B cell (primary cell): ENCODE data around the gene SYNPR. TPM values are rescaled to one million over a fixed set of nuclear protein-coding genes. Genes with fewer than 3 reads are reported as not detected.

Experiments used
- ATAC-seq: fragments of 200-7000 bp; cut with Tn5 transposase; one replicate; pipeline ENCODE4 v1.10.0; 2021; ENCODE audit warnings: low read depth, mild to moderate bottlenecking, moderate number of reproducible peaks, moderate library complexity
- CTCF ChIA-PET: fragments of 350-600 bp; sonication (Branson Sonifier 250); formaldehyde crosslinking; loops from one replicate; lab custom pipeline; 2021; ENCODE audit warnings: antibody characterized with exemption, inconsistent platforms; lab: Charles Lee
- POLR2A ChIA-PET: fragments of 350-600 bp; sonication (Branson Sonifier 250); formaldehyde crosslinking; loops from one replicate; lab custom pipeline; 2021; ENCODE audit warnings: antibody characterized with exemption; lab: Charles Lee
- DNase-seq: peaks from one replicate; pipeline ENCODE4 v3.0.0; 2013
- H2AFZ ChIP-seq: 2 replicates; pipeline ENCODE4 v1.6.1; 2012; ENCODE audit warnings: mild to moderate bottlenecking, low read depth, low read length; ENCODE audit not compliant: insufficient read depth, poor library complexity, severe bottlenecking
- H3K27ac ChIP-seq, 2 donors: 1 replicate in 1 of 2; 2 replicates in 1 of 2; pipeline ENCODE4 v1.5.1; 2012 to 2013; ENCODE audit warnings: low read length in 2 of 2, mild to moderate bottlenecking in 2 of 2, moderate library complexity in 1 of 2
- H3K27me3 ChIP-seq, 4 experiments: fragments of 200-600 bp in 1 of 4; sonication (generic) in 1 of 4; replicated peaks in 1 of 4; 1 replicate in 2 of 4; 2 replicates in 2 of 4; pipeline versions ENCODE4 v1.6.1 to v1.7.0; 2013 to 2016; ENCODE audit warnings: low read length in 3 of 4, mild to moderate bottlenecking in 2 of 4, mixed read lengths in 1 of 4, moderate library complexity in 1 of 4; ENCODE audit not compliant: insufficient read depth in 4 of 4, control insufficient read depth in 3 of 4; ENCODE audit errors: control extremely low read depth in 1 of 4
- H3K36me3 ChIP-seq, 2 experiments: replicated peaks in 1 of 2; 1 replicate in 1 of 2; 2 replicates in 1 of 2; pipeline versions ENCODE4 v1.6.1 to v1.7.1; 2013; ENCODE audit warnings: low read length in 1 of 2; ENCODE audit not compliant: insufficient read depth in 2 of 2, control insufficient read depth in 1 of 2; ENCODE audit errors: control extremely low read depth in 1 of 2, extremely low read depth in 1 of 2
- H3K4me1 ChIP-seq, 2 donors: fragments of 200-600 bp in 1 of 2; sonication (generic) in 1 of 2; 1 replicate in 1 of 2; 2 replicates in 1 of 2; pipeline versions ENCODE4 v1.5.1 to v1.6.1; 2013 to 2017; ENCODE audit warnings: low read length in 2 of 2; ENCODE audit not compliant: control insufficient read depth in 2 of 2, insufficient read depth in 2 of 2
- H3K4me2 ChIP-seq: replicated peaks from 2 replicates; pipeline ENCODE3; 2012; ENCODE audit warnings: mild to moderate bottlenecking, low read depth, low read length; ENCODE audit not compliant: poor library complexity, severe bottlenecking
- H3K4me3 ChIP-seq, 5 experiments: fragments of 200-600 bp in 1 of 5; sonication (generic) in 1 of 5; 1 replicate in 3 of 5; 2 replicates in 2 of 5; pipeline versions ENCODE4 v1.5.1 to v1.7.0; 2011 to 2016; ENCODE audit warnings: low read length in 4 of 5, mild to moderate bottlenecking in 4 of 5, low read depth in 2 of 5, control low read depth in 1 of 5, moderate library complexity in 1 of 5; ENCODE audit not compliant: insufficient read depth in 1 of 5; ENCODE audit errors: control extremely low read depth in 1 of 5, extremely low read depth in 1 of 5
- H3K79me2 ChIP-seq: fragments of 200-600 bp; sonication (generic); one replicate; pipeline ENCODE4 v1.6.0; 2016; ENCODE audit warnings: low read length; ENCODE audit not compliant: control insufficient read depth, insufficient read depth
- H3K9ac ChIP-seq: fragments of 200-600 bp; sonication (generic); 2 replicates; pipeline ENCODE4 v1.6.1; 2017; ENCODE audit warnings: mild to moderate bottlenecking, low read length, moderate library complexity
- H3K9me3 ChIP-seq, 3 donors: one replicate each; pipeline versions ENCODE4 v1.6.1 to v1.7.1; 2013; ENCODE audit warnings: low read length in 2 of 3; ENCODE audit not compliant: control insufficient read depth in 2 of 3, insufficient read depth in 1 of 3; ENCODE audit errors: control extremely low read depth in 1 of 3
- H4K20me1 ChIP-seq: 2 replicates; pipeline ENCODE4 v1.6.0; 2012; ENCODE audit warnings: mild to moderate bottlenecking, low read length; ENCODE audit not compliant: insufficient read depth, control insufficient read depth, poor library complexity, severe bottlenecking
- H3K27ac Mint-ChIP-seq: one replicate; pipeline ENCODE4 v1.8.0; 2021; ENCODE audit warnings: mixed read lengths
- H3K27me3 Mint-ChIP-seq: one replicate; pipeline ENCODE4 v1.8.0; 2021; ENCODE audit warnings: mixed read lengths
- H3K4me1 Mint-ChIP-seq: one replicate; pipeline ENCODE4 v1.8.0; 2021; ENCODE audit warnings: mixed read lengths
- H3K4me3 Mint-ChIP-seq: one replicate; pipeline ENCODE4 v1.8.0; 2021; ENCODE audit warnings: mixed read lengths
- H3K9me3 Mint-ChIP-seq: one replicate; pipeline ENCODE4 v1.8.0; 2022; ENCODE audit warnings: mixed read lengths; ENCODE audit not compliant: insufficient read depth
- EZH2 ChIP-seq: IDR thresholded peaks from 2 replicates; pipeline ENCODE4 v1.6.1; 2012; ENCODE audit warnings: borderline replicate concordance, low read depth, mild to moderate bottlenecking, moderate library complexity, low read length; ENCODE audit not compliant: insufficient read depth, poor library complexity, severe bottlenecking
- WGBS: methylation state at CpG from one replicate; pipeline ENCODE4 v1.1.5; 2013; ENCODE audit warnings: missing lambda C conversion rate; ENCODE audit not compliant: insufficient coverage; 5-methylcytosine and 5-hydroxymethylcytosine counted together
- intact Hi-C: fragments of 100-400 bp; cut with micrococcal nuclease; formaldehyde crosslinking; loops from one replicate; pipeline ENCODE4 v1.10.0; 2022
- polyA plus RNA-seq: library from polyadenylated mRNA; depleted of rRNA; stranded (reverse); fragments of >200 nt; gene quantifications from 2 replicates; pipeline ENCODE4 v1.2.3, GENCODE V29; 2012
- total RNA-seq, 2 donors: library from RNA; stranded (reverse); fragments of 120-200 nt in 1 of 2; gene quantifications; 1 replicate in 1 of 2; 2 replicates in 1 of 2; pipeline versions ENCODE4 v1.2.3 to v1.2.4, GENCODE V29; 2013 to 2022
- TF ChIP-seq, protein P1 (sequence below): fragments of 200-600 bp; IDR thresholded peaks from one replicate; pipeline ENCODE4 v1.8.0; 2022; ENCODE audit warnings: antibody characterized with exemption, mild to moderate bottlenecking

The SYNPR gene
- total and polyA plus RNA-seq, 2 donors (not counting 1 experiment from before 2014, with no cell fraction given) = not detected

DNA sequence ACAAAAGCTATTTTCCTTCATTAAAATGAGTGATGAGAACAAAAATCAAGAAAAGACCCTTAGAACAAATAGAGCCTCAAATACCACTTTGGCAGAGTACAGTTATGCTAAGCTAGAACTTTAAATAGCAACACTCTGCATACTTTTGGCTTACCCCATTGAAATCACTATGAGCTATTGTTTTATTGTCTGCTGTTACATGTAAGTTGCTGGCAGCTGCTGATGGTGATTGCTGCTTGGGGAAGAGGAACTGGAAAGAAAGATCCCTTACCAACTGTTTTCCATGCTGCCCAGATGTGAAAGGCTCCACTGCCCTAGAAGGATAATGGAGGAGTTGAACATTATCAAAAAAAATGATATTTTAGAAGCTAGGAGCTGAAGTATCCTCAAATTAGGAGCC lies 135.4 kb downstream of the SYNPR start:
- ATAC-seq (no peak), DNase-seq (no peak)
- Mint-ChIP-seq H3K27ac (no peak overlapping the region), H3K4me3 (no peak overlapping the region), H3K4me1 (no peaks in the 10 kb centered on the region), H3K27me3 (no peaks in the 10 kb centered on the region), H3K9me3 (no peaks in the 10 kb centered on the region)
- intact Hi-C loops = no loop called here
- Histone ChIP-seq H3K9ac (no peak overlapping the region), H3K27ac (no peak overlapping the region), H3K79me2 (no peaks in the 10 kb centered on the region), H3K4me2 (no peak overlapping the region), H2AFZ (no peak overlapping the region), H3K36me3 (no peaks in the 10 kb centered on the region), H4K20me1 (no peaks in the 10 kb centered on the region), H3K4me3 (no peak overlapping the region), H3K4me1 (no peaks in the 10 kb centered on the region), H3K9me3 (no peaks in the 10 kb centered on the region), H3K27me3 (no peaks in the 10 kb centered on the region)
- TF ChIP-seq EZH2 = no peak
- TF ChIP-seq, protein P1, sequence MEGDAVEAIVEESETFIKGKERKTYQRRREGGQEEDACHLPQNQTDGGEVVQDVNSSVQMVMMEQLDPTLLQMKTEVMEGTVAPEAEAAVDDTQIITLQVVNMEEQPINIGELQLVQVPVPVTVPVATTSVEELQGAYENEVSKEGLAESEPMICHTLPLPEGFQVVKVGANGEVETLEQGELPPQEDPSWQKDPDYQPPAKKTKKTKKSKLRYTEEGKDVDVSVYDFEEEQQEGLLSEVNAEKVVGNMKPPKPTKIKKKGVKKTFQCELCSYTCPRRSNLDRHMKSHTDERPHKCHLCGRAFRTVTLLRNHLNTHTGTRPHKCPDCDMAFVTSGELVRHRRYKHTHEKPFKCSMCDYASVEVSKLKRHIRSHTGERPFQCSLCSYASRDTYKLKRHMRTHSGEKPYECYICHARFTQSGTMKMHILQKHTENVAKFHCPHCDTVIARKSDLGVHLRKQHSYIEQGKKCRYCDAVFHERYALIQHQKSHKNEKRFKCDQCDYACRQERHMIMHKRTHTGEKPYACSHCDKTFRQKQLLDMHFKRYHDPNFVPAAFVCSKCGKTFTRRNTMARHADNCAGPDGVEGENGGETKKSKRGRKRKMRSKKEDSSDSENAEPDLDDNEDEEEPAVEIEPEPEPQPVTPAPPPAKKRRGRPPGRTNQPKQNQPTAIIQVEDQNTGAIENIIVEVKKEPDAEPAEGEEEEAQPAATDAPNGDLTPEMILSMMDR = no peak
- POLR2A ChIA-PET = no interaction called here
- CTCF ChIA-PET = no interaction called here

DNA sequence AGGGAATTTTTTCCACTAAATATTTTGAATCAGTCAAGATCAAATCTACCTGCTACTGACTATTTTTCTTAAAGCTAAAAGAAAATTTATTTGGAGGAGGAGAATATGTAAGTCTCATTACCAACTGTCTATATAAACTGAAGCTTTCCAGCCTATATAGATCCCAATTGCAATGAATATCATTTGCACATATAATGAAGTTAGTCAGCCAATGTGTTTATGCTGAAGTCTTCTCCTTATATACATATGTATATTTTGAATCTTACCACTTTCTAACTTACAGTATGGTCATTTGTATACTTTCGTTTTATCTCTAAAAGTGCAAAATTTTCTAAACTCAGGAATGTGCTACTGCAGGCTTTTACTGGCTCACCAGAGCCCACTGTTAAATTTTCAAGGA lies 136.5 kb downstream of the SYNPR start:
- H3K36me3 ChIP-seq = no peaks in the 10 kb centered on the region
- H3K9me3 ChIP-seq = no peaks in the 10 kb centered on the region
- H3K4me1 Mint-ChIP-seq = no peaks in the 10 kb centered on the region
- intact Hi-C loops = no loop called here
- no peak overlapping the region for H2AFZ ChIP-seq
- TF ChIP-seq, protein P1 = no peak
- no peak for TF ChIP-seq EZH2
- H3K79me2 ChIP-seq = no peaks in the 10 kb centered on the region
- H3K4me3 ChIP-seq = no peak overlapping the region
- WGBS = no CpG with 5 or more reads among the region's 1 CpG
- no peaks in the 10 kb centered on the region for H4K20me1 ChIP-seq
- ChIA-PET POLR2A (no interaction called here), CTCF (no interaction called here)
- H3K27ac ChIP-seq = no peak overlapping the region
- ATAC-seq (no peak), DNase-seq (no peak)
- H3K9me3 Mint-ChIP-seq = no peaks in the 10 kb centered on the region
- H3K27ac Mint-ChIP-seq = no peak overlapping the region
- no peak overlapping the region for H3K9ac ChIP-seq
- no peaks in the 10 kb centered on the region for H3K27me3 ChIP-seq
- H3K4me2 ChIP-seq = no peak overlapping the region
- no peak overlapping the region for H3K4me3 Mint-ChIP-seq
- no peaks in the 10 kb centered on the region for H3K4me1 ChIP-seq
- H3K27me3 Mint-ChIP-seq = no peaks in the 10 kb centered on the region
